HCT116 (cell line): ENCODE data around the gene DOCK1. TPM values are rescaled to one million over a fixed set of nuclear protein-coding genes. Genes with fewer than 3 reads are reported as not detected.

Source experiments
- ATAC-seq: fragments of 200-7000 bp; cut with Tn5 transposase; 2 replicates; pipeline ENCODE4 v1.9.1; 2020; ENCODE audit warnings: mild to moderate bottlenecking, moderate library complexity
- BruUV-seq: library from RNA; stranded (reverse); fragments of 400-500 nt; replicated peaks from 2 replicates; lab custom pipeline; 2021; lab: Mats Ljungman, UMichigan
- CTCF ChIA-PET: fragments of 300-600 bp; sonication (Branson Sonifier 250); formaldehyde crosslinking; loops from one replicate; lab custom pipeline; 2021; ENCODE audit warnings: antibody characterized with exemption; lab: Charles Lee
- POLR2A ChIA-PET: fragments of 300-600, 350-600 bp; sonication (Branson Sonifier 250); formaldehyde crosslinking; loops from one replicate; lab custom pipeline; 2021; ENCODE audit warnings: antibody characterized with exemption; lab: Charles Lee
- RAD21 ChIA-PET, 2 experiments: fragments of 300-600 bp; sonication (Branson Sonifier 250); formaldehyde crosslinking; loops; one replicate each; lab custom pipeline; 2023; ENCODE audit warnings: low total read pairs in 2 of 2; ENCODE audit not compliant: uncharacterized antibody in 2 of 2, unreplicated experiment in 2 of 2, low non-redundant PET in 1 of 2; lab: Charles Lee
- DNase-seq: peaks from one replicate; pipeline ENCODE4 v3.0.0-alpha.2; 2010; ENCODE audit warnings: low read depth, low spot score
- H2AFZ ChIP-seq: fragments of 200-600 bp; shearing (Covaris generic), sonication (generic); 2 replicates; pipeline ENCODE4 v1.6.1; 2017; ENCODE audit warnings: low read depth, mixed run types, mixed read lengths, antibody characterized with exemption, low read length; ENCODE audit not compliant: poor library complexity, severe bottlenecking
- H3K27ac ChIP-seq: 2 replicates; pipeline ENCODE4 v1.5.1; 2012; ENCODE audit warnings: low read depth, low read length
- H3K27me3 ChIP-seq: fragments of 200-600 bp; sonication (generic); 2 replicates; pipeline ENCODE4 v1.6.1; 2016; ENCODE audit warnings: mixed run types, low read length, mixed read lengths; ENCODE audit not compliant: insufficient read depth
- H3K36me3 ChIP-seq, 2 experiments: fragments of 200-500 bp in 1 of 2; fragments of 200-600 bp in 1 of 2; sonication (Bioruptor generic) in 1 of 2; sonication (generic) in 1 of 2; 2 replicates each; pipeline versions ENCODE4 v1.5.1 to v1.6.1; 2014 to 2016; ENCODE audit warnings: low read length in 2 of 2, inconsistent platforms in 1 of 2, mixed read lengths in 1 of 2, mixed run types in 1 of 2; ENCODE audit not compliant: insufficient read depth in 2 of 2, control insufficient read depth in 1 of 2
- H3K4me1 ChIP-seq, 2 experiments: fragments of 200-600 bp in 1 of 2; sonication (generic) in 1 of 2; 2 replicates each; pipeline versions ENCODE4 v1.5.1 to v1.6.1; 2012 to 2017; ENCODE audit warnings: low read length in 2 of 2, inconsistent platforms in 1 of 2, mild to moderate bottlenecking in 1 of 2, mixed read lengths in 1 of 2, mixed run types in 1 of 2, moderate library complexity in 1 of 2; ENCODE audit not compliant: insufficient read depth in 2 of 2, control insufficient read depth in 1 of 2
- H3K4me2 ChIP-seq: fragments of 200-600 bp; sonication (generic); 2 replicates; pipeline ENCODE4 v1.6.1; 2017; ENCODE audit warnings: mixed run types, low read length, mixed read lengths
- H3K4me3 ChIP-seq, 2 experiments: fragments of 200-600 bp in 1 of 2; sonication (generic) in 1 of 2; replicated peaks in 1 of 2; 2 replicates each; pipeline ENCODE4 v1.5.1; 2011 to 2016; ENCODE audit warnings: low read length in 2 of 2, control low read depth in 1 of 2, low read depth in 1 of 2, mild to moderate bottlenecking in 1 of 2, mixed read lengths in 1 of 2, mixed run types in 1 of 2
- H3K79me2 ChIP-seq: fragments of 200-600 bp; sonication (generic); 2 replicates; pipeline ENCODE4 v1.6.1; 2017; ENCODE audit warnings: mild to moderate bottlenecking, mixed run types, low read length, moderate library complexity, mixed read lengths; ENCODE audit not compliant: insufficient read depth
- H3K9ac ChIP-seq: fragments of 200-600 bp; sonication (generic); 2 replicates; pipeline ENCODE4 v1.6.1; 2016; ENCODE audit warnings: low read length, mixed read lengths
- H3K9me2 ChIP-seq: fragments of 200-600 bp; sonication (generic), shearing (Covaris generic); 2 replicates; pipeline ENCODE4 v1.6.1; 2017; ENCODE audit warnings: mixed run types, mild to moderate bottlenecking, moderate library complexity; ENCODE audit not compliant: insufficient read depth
- H3K9me3 ChIP-seq, 2 experiments: fragments of 200-500 bp in 1 of 2; fragments of 200-600 bp in 1 of 2; sonication (Bioruptor generic) in 1 of 2; sonication (generic) in 1 of 2; 2 replicates each; pipeline ENCODE4 v1.6.1; 2014 to 2017; ENCODE audit warnings: low read length in 2 of 2, mixed read lengths in 2 of 2, inconsistent platforms in 1 of 2, low read depth in 1 of 2, mild to moderate bottlenecking in 1 of 2, mixed run types in 1 of 2, moderate library complexity in 1 of 2; ENCODE audit not compliant: control insufficient read depth in 1 of 2, insufficient read depth in 1 of 2
- H4K20me1 ChIP-seq: fragments of 200-600 bp; sonication (generic), shearing (Covaris generic); 2 replicates; pipeline ENCODE4 v1.6.1; 2017; ENCODE audit warnings: mixed run types, mild to moderate bottlenecking, moderate library complexity; ENCODE audit not compliant: insufficient read depth
- CBX3 ChIP-seq: IDR thresholded peaks from 2 replicates; pipeline ENCODE4 v1.6.1; 2012; ENCODE audit warnings: low read depth
- CEBPB ChIP-seq: IDR thresholded peaks from 2 replicates; pipeline ENCODE4 v1.6.1; 2012; ENCODE audit warnings: low read depth
- EGR1 ChIP-seq: IDR thresholded peaks from 2 replicates; pipeline ENCODE4 v1.6.1; 2012; ENCODE audit warnings: low read depth
- ELF1 ChIP-seq: IDR thresholded peaks from 2 replicates; pipeline ENCODE4 v1.6.1; 2012; ENCODE audit warnings: low read depth, borderline replicate concordance
- EZH2 ChIP-seq: fragments of 200-600 bp; sonication (generic); IDR thresholded peaks from 2 replicates; pipeline ENCODE4 v1.6.1; 2017; ENCODE audit warnings: antibody characterized with exemption, mixed run types
- EZH2phosphoT487 ChIP-seq: fragments of 200-600 bp; IDR thresholded peaks from 2 replicates; pipeline ENCODE4 v1.6.1; 2018; ENCODE audit warnings: antibody characterized with exemption, borderline replicate concordance
- FOSL1 ChIP-seq: IDR thresholded peaks from 2 replicates; pipeline ENCODE4 v1.6.1; 2012; ENCODE audit warnings: low read depth
- JUND ChIP-seq: IDR thresholded peaks from 2 replicates; pipeline ENCODE4 v1.6.1; 2012
- POLR2AphosphoS5 ChIP-seq: IDR thresholded peaks from 2 replicates; pipeline ENCODE4 v1.6.1; 2011; ENCODE audit warnings: mild to moderate bottlenecking, low read depth, low read length, moderate library complexity
- REST ChIP-seq: IDR thresholded peaks from 2 replicates; pipeline ENCODE4 v1.6.1; 2012; ENCODE audit warnings: low read depth
- SP1 ChIP-seq: IDR thresholded peaks from 2 replicates; pipeline ENCODE4 v1.6.1; 2012; ENCODE audit warnings: low read depth
- SRF ChIP-seq: IDR thresholded peaks from 2 replicates; pipeline ENCODE4 v1.6.1; 2012; ENCODE audit warnings: low read depth
- YY1 ChIP-seq: IDR thresholded peaks from 2 replicates; pipeline ENCODE4 v1.6.1; 2011; ENCODE audit warnings: low read length, low read depth, moderate library complexity, mild to moderate bottlenecking; ENCODE audit not compliant: insufficient replicate concordance; ENCODE audit errors: extremely low read depth
- ZBTB33 ChIP-seq: IDR thresholded peaks from 2 replicates; pipeline ENCODE4 v1.6.1; 2011; ENCODE audit warnings: mild to moderate bottlenecking, low read length, moderate library complexity; ENCODE audit not compliant: insufficient replicate concordance; ENCODE audit errors: extremely low read depth
- ZFX ChIP-seq: fragments of 450-650 bp; IDR thresholded peaks from 2 replicates; pipeline ENCODE4 v1.6.1; 2017
- intact Hi-C: fragments of 100-400 bp; cut with micrococcal nuclease; formaldehyde crosslinking; loops from 2 replicates; pipeline ENCODE4 v1.10.0; 2022
- total RNA-seq: library from RNA; stranded (reverse); gene quantifications from one replicate; pipeline ENCODE4 v1.2.1, GENCODE V29; 2021; ENCODE audit not compliant: unreplicated experiment

The DOCK1 gene
- total RNA-seq, 1 experiment from 2014 or later: 46.5 TPM

GRCh38 chr10:126931544-126931943, 26.3 kb downstream of the DOCK1 start:
- no peaks in the 10 kb centered on the region; a peak in 1 of 4 replicates for H3K36me3 ChIP-seq
- peaks cover 66% of the 10 kb centered on the region for H3K79me2 ChIP-seq
- ChIA-PET POLR2A (no interaction called here), CTCF (no interaction called here), RAD21 (no interaction called here)
- no peak overlapping the region for H3K27ac ChIP-seq
- DNase-seq (no peak), ATAC-seq (no peak)
- H3K4me2 ChIP-seq: no peak overlapping the region
- H3K9me2 ChIP-seq: no peaks in the 10 kb centered on the region
- no TSS peak for BruUV-seq
- peaks cover 9% of the 10 kb centered on the region; the same call in 1 of the 2 replicates for H4K20me1 ChIP-seq
- no peaks in the 10 kb centered on the region for H3K9me3 ChIP-seq
- H3K9ac ChIP-seq: no peak overlapping the region
- no peak overlapping the region for H3K4me3 ChIP-seq
- TF ChIP-seq EZH2phosphoT487 (no peak), REST (no peak), FOSL1 (no peak), SP1 (no peak), JUND (no peak), EGR1 (no peak), CBX3 (no peak), EZH2 (no peak), ELF1 (no peak), ZFX (no peak), SRF (no peak), CEBPB (no peak), ZBTB33 (no peak), POLR2AphosphoS5 (no peak), YY1 (no peak)
- H3K27me3 ChIP-seq: no peaks in the 10 kb centered on the region
- no peak overlapping the region for H2AFZ ChIP-seq
- no peaks in the 10 kb centered on the region for H3K4me1 ChIP-seq
- intact Hi-C loops: no loop called here
